ENCODE data around the gene COBL. TPM values are rescaled to one million over a fixed set of nuclear protein-coding genes. Genes with fewer than 3 reads are reported as not detected.

Gene COBL
- total RNA-seq, 4 donors from 2014 or later, result 17.2 to 59.7 (median 31.0) TPM

DNA sequence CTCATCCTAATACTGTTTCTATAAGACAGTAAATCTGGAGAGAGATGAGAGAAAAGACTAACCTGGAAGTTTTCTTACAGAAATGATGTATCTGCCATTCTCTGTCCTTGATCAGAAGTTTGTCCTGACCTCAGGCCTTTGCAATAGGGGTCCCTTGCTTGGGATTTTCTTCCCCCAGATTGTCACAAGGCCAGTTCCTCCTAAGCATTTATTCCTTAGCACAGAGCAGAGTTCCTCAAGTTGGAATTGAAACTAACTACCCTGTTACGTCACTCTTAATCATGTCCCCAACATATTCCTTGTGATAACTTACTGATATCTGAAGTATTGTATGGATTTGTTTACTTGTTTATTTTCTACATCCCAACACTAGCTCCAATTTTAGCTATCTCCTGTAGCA, 202.1 kb downstream of the COBL start:
- H3K36me3 ChIP-seq, result no peaks in the 10 kb centered on the region
- WGBS, 2 donors (ENCODE audit: low coverage in 1 of 2), result 80 to 92% methylated on average over 1 of the region's 1 CpG
- H3K27me3 ChIP-seq, result no peaks in the 10 kb centered on the region
- TF ChIP-seq POLR2A (IDR thresholded peaks at IDR 0.05), result no peak
- TF ChIP-seq CTCF (IDR thresholded peaks at IDR 0.05), result no peak
- no peak for TF ChIP-seq EP300 (IDR thresholded peaks at IDR 0.05)
- TF ChIP-seq POLR2AphosphoS5 (IDR thresholded peaks at IDR 0.05), result no peak
- no peak for ATAC-seq
- H3K27ac ChIP-seq, result no peak overlapping the region
- no peaks in the 10 kb centered on the region for H3K4me1 ChIP-seq
- no peak overlapping the region for H3K4me3 ChIP-seq
- H3K9me3 ChIP-seq, result no peaks in the 10 kb centered on the region

DNA sequence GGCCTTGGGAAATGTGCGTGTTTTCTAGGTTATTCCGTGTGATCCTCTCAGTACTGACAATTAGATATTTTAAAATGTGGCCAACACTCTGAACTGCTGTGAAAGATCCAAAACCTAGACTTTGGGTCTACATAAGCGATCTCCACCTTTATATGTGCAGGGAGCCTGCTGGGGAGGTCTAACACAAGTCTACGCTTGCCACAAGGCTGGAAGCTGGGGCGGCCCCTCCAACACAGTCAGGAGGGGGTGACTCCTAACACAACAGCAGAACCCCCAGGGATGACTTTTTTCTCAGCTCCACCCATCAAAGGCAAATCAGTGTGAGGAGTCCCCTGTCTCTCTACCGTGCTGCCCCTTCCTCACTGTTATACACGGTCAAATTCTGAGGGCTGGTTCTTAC, 202.6 kb downstream of the COBL start:
- Histone ChIP-seq H3K9me3 (no peaks in the 10 kb centered on the region), H3K27ac (no peak overlapping the region), H3K27me3 (no peaks in the 10 kb centered on the region), H3K36me3 (no peaks in the 10 kb centered on the region), H3K4me3 (no peak overlapping the region), H3K4me1 (no peaks in the 10 kb centered on the region)
- TF ChIP-seq POLR2AphosphoS5 (IDR thresholded peaks at IDR 0.05), result no peak
- TF ChIP-seq CTCF (IDR thresholded peaks at IDR 0.05), result no peak
- TF ChIP-seq EP300 (IDR thresholded peaks at IDR 0.05), result no peak
- TF ChIP-seq POLR2A (IDR thresholded peaks at IDR 0.05), result no peak
- 85 to 86% methylated on average over 4 to 5 of the region's 7 CpGs for WGBS, 2 donors (ENCODE audit: low coverage in 1 of 2)
- no peak for ATAC-seq

DNA sequence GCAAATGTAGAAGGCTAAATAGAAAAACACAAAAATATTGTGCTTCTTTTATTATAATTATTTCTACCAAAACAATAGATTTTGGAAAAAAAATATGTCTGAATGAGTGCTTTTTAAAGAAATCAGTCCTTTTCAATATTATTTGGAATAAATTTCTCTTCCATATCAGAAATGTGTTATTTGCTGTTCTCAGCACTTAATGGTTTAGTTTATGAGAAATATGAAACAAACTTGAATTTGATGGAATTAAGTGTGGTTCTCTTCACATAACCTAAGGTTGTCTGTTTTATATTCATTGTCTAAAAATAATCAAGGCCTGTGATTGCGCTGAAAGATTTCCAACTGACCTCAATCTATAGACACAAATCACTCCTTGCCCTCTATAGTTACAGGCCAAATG, 203.0 kb downstream of the COBL start:
- no peak for ATAC-seq
- WGBS, 2 donors (ENCODE audit: low coverage in 1 of 2), result 100% methylated on average over 1 of the region's 1 CpG
- H3K27me3 ChIP-seq, result no peaks in the 10 kb centered on the region
- no peaks in the 10 kb centered on the region for H3K4me1 ChIP-seq
- no peak overlapping the region for H3K4me3 ChIP-seq
- no peaks in the 10 kb centered on the region for H3K36me3 ChIP-seq
- no peaks in the 10 kb centered on the region for H3K9me3 ChIP-seq
- TF ChIP-seq POLR2A (IDR thresholded peaks at IDR 0.05) (no peak), EP300 (IDR thresholded peaks at IDR 0.05) (no peak), CTCF (IDR thresholded peaks at IDR 0.05) (no peak), POLR2AphosphoS5 (IDR thresholded peaks at IDR 0.05) (no peak)
- H3K27ac ChIP-seq, result no peak overlapping the region

DNA sequence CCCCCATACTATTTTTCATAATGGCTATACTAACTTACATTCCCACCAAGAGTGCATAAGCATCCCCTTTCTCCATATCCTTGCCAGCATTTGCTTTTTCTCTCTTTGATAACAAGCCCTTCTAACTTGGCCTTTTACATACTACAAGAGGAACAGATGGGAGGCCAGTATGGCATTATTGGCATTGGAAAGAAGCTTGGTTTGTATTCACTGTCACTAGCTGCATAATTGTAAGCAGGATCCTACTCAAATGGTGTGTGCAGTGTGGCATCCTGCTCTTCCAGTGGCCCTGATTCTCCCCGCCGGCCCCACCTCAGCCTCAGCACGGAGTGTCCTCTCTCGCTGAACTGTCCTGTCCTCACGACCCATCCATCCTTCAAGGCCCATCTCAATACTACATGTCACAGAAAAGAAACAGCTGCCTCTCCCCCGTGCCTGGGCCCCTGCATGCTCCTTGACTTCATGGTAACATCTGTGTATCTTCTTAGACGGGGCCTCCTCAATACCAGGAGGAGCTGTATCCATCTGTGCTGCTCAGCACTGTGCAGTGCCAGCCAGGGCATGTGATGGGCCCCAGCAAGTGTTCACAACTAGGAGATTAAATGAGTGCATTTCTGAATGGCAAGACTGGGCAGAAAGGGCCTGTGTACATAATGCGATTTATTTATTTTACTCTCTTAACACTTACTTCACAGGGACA, 205.2 kb downstream of the COBL start:
- Histone ChIP-seq H3K9me3 (no peaks in the 10 kb centered on the region), H3K36me3 (no peaks in the 10 kb centered on the region), H3K4me1 (peaks cover 0 to 1% (median 0%) of the 10 kb centered on the region in 3 donors), H3K27ac (no peak overlapping the region), H3K4me3 (no peak overlapping the region), H3K27me3 (no peaks in the 10 kb centered on the region)
- TF ChIP-seq POLR2A (IDR thresholded peaks at IDR 0.05) (no peak), POLR2AphosphoS5 (IDR thresholded peaks at IDR 0.05) (no peak), EP300 (IDR thresholded peaks at IDR 0.05) (no peak), CTCF (IDR thresholded peaks at IDR 0.05) (no peak)
- WGBS, 2 donors (ENCODE audit: low coverage in 1 of 2), result 84% methylated on average over 8 of the region's 8 CpGs; no CpG with 5 or more reads in 1 of the 2 donors
- ATAC-seq, result no peak

GRCh38 chr7:51108134-51108533, 208.5 kb downstream of the COBL start:
- WGBS, 2 donors (ENCODE audit: low coverage in 1 of 2), result 83 to 84% methylated on average over 4 to 8 of the region's 8 CpGs
- peaks cover 0 to 2% (median 0%) of the 10 kb centered on the region in 3 donors for H3K4me1 ChIP-seq
- H3K36me3 ChIP-seq, result no peaks in the 10 kb centered on the region
- no peak for ATAC-seq
- no peak overlapping the region for H3K27ac ChIP-seq
- no peaks in the 10 kb centered on the region for H3K27me3 ChIP-seq
- TF ChIP-seq CTCF (IDR thresholded peaks at IDR 0.05) (no peak), POLR2AphosphoS5 (IDR thresholded peaks at IDR 0.05) (no peak), EP300 (IDR thresholded peaks at IDR 0.05) (no peak), POLR2A (IDR thresholded peaks at IDR 0.05) (no peak)
- H3K4me3 ChIP-seq, result no peak overlapping the region
- no peaks in the 10 kb centered on the region for H3K9me3 ChIP-seq
